Measurements from ENCODE around the gene CRB1.

CRB1 gene

DNA sequence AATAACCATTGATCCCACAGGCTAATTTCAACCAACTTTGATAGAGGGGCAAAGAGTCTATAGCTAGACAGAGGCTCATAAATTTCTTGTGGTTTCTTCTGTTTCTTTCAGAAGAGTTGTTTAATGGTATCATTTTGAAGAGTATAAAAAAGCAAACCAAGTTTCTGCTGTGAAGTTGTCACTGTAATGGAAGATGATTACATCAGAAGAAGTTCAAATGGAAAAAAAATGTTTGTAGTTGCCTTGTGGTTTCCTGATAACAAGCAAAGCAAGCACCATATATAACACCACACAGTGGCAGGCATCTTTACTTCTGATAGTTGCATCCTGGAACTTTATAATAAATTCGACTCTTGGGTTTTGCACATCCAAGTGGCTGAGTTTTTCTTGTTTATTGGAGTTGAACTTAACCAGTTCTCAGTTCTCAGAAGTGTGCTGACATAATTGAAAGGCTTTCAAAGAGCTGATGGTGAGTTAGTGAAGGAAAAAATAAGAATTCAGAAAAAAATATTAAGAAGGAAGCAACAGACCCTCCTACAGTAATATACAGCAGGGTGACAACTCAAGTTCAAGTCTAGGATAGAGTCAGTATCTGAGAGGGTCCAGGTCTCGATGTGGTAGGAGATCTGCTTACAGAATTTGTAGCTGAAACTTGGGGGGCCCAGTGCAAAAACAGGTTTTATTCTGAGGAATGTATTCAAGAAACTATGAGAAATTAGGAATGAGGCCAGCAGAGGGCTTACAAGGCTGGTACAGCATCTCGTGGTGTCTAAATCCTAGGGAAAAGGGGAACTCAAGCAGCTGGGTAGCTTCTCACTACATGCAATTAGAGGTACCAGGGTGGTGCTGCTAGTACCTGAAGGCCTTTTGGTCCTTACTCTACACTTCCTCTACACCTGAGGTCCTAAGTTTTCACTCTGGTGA is 123.5 kb downstream of the CRB1 start:
- TF ChIP-seq ZFHX2 (tag by site-specific recombination; conservative IDR thresholded peaks at IDR 0.05) (no peak), WT1 (tag by site-specific recombination; IDR thresholded peaks at IDR 0.05) (no peak), FEZF1 (tag by site-specific recombination; IDR thresholded peaks at IDR 0.05) (peak; percentile 18; the same call in 1 of the 2 replicates), ZFP3 (tag by site-specific recombination; IDR thresholded peaks at IDR 0.05; ENCODE audit: low read depth) (no peak), ZNF621 (tag by site-specific recombination; IDR thresholded peaks at IDR 0.05) (no peak)
- H3K36me3 ChIP-seq (ENCODE audit: control insufficient read depth in 2 of 2, insufficient read depth in 1 of 2, low read length in 2 of 2), result no peaks in the 10 kb centered on the region
- CTCF ChIA-PET, result interaction anchor here (0.6 to 2.4 kb wide), 8 partner anchors 8 to 716 kb away, joined by 3 to 12 read pairs (median 3); no protein-coding TSS in a partner anchor
- H3K4me3 ChIP-seq (ENCODE audit: low read depth, low read length), result no peak overlapping the region
- H3K27ac ChIP-seq (ENCODE audit: extremely low read depth, low read depth, low read length), result no peak overlapping the region
- POLR2A ChIA-PET, result no interaction called here
- no peaks in the 10 kb centered on the region for H3K9me3 ChIP-seq (ENCODE audit: control insufficient read depth, insufficient read depth, low read depth, low read length)
- H3K4me1 ChIP-seq (ENCODE audit: control insufficient read depth, insufficient read depth, low read length), result peaks cover 6% of the 10 kb centered on the region; the same call in 1 of the 2 replicates

DNA sequence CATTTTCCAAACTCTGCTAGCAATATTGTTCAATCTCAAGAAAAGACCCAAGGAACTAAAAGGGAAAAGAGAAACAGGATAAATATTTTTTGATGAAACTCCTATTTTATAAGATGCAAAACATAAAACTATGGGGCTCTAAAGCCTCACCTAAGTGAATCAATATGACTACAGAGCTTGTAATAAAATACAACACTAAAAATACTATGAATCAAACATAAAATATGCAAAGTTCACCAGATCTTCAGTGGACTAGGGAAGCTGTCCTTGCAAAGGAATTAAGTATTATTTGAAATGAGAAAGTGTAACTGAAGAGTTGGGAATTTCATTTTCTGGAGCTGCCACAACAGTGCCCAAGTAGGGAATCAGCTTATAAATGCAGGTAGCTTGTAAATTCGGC is 124.5 kb downstream of the CRB1 start:
- no peak for TF ChIP-seq ZNF660 (tag by site-specific recombination; IDR thresholded peaks at IDR 0.05)
- Histone ChIP-seq H3K9me3 (ENCODE audit: control insufficient read depth, insufficient read depth, low read depth, low read length) (no peaks in the 10 kb centered on the region), H3K36me3 (ENCODE audit: control insufficient read depth in 2 of 2, insufficient read depth in 1 of 2, low read length in 2 of 2) (no peaks in the 10 kb centered on the region), H3K4me3 (ENCODE audit: low read depth, low read length) (no peak overlapping the region), H3K27ac (ENCODE audit: extremely low read depth, low read depth, low read length) (no peak overlapping the region), H3K4me1 (ENCODE audit: control insufficient read depth, insufficient read depth, low read length) (peaks cover 6% of the 10 kb centered on the region; the same call in 1 of the 2 replicates)
- POLR2A ChIA-PET, result no interaction called here
- CTCF ChIA-PET, result interaction anchor here (0.7 to 0.8 kb wide), 3 partner anchors 8 to 14 kb away, joined by 3 read pairs; no protein-coding TSS in a partner anchor

DNA sequence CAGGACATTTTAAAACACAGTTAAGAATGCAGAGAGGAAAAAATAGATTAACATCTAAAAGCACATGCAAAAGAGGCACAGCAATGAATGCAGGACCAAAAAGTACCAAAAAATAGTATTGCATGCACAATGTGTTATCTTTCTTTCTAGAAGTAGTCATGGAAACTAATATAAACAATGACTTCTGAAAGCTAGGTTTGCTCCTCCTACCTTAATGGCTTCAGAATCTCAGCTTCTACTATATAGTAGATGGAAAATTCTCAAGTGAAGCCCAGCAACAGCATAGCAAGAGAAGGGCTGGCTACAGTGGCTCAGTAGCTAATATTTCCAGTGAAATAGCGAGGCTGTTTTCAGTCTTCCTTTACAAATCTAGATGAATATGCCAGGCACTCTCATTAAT is 125.1 kb downstream of the CRB1 start:
- no peaks in the 10 kb centered on the region for H3K9me3 ChIP-seq (ENCODE audit: control insufficient read depth, insufficient read depth, low read depth, low read length)
- POLR2A ChIA-PET, result no interaction called here
- CTCF ChIA-PET, result no interaction called here
- H3K27ac ChIP-seq (ENCODE audit: extremely low read depth, low read depth, low read length), result no peak overlapping the region
- H3K4me1 ChIP-seq (ENCODE audit: control insufficient read depth, insufficient read depth, low read length), result peaks cover 6% of the 10 kb centered on the region; the same call in 1 of the 2 replicates
- TF ChIP-seq, protein P1, sequence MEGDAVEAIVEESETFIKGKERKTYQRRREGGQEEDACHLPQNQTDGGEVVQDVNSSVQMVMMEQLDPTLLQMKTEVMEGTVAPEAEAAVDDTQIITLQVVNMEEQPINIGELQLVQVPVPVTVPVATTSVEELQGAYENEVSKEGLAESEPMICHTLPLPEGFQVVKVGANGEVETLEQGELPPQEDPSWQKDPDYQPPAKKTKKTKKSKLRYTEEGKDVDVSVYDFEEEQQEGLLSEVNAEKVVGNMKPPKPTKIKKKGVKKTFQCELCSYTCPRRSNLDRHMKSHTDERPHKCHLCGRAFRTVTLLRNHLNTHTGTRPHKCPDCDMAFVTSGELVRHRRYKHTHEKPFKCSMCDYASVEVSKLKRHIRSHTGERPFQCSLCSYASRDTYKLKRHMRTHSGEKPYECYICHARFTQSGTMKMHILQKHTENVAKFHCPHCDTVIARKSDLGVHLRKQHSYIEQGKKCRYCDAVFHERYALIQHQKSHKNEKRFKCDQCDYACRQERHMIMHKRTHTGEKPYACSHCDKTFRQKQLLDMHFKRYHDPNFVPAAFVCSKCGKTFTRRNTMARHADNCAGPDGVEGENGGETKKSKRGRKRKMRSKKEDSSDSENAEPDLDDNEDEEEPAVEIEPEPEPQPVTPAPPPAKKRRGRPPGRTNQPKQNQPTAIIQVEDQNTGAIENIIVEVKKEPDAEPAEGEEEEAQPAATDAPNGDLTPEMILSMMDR (tag by site-specific recombination; IDR thresholded peaks at IDR 0.05), result no peak
- H3K4me3 ChIP-seq (ENCODE audit: low read depth, low read length), result no peak overlapping the region
- no peaks in the 10 kb centered on the region for H3K36me3 ChIP-seq (ENCODE audit: control insufficient read depth in 2 of 2, insufficient read depth in 1 of 2, low read length in 2 of 2)

- ChIA-PET POLR2A (no interaction called here), CTCF (no interaction called here)
- TF ChIP-seq KLF16 (tag by site-specific recombination; IDR thresholded peaks at IDR 0.05), result no peak
- TF ChIP-seq ZNF239 (tag by site-specific recombination; IDR thresholded peaks at IDR 0.05), result no peak
- TF ChIP-seq WT1 (tag by site-specific recombination; IDR thresholded peaks at IDR 0.05), result no peak
- TF ChIP-seq ZFP69B (tag by site-specific recombination; IDR thresholded peaks at IDR 0.05), result no peak
- TF ChIP-seq ZNF654 (tag by site-specific recombination; IDR thresholded peaks at IDR 0.05; ENCODE audit: low read depth), result peak; percentile 1; the same call in 1 of the 2 replicates
- TF ChIP-seq ZNF341 (tag by site-specific recombination; IDR thresholded peaks at IDR 0.05; ENCODE audit: low read depth), result no peak
- no peak for TF ChIP-seq ZNF155 (tag by site-specific recombination; IDR thresholded peaks at IDR 0.05)
- Histone ChIP-seq H3K4me3 (ENCODE audit: low read depth, low read length) (no peak overlapping the region), H3K27ac (ENCODE audit: extremely low read depth, low read depth, low read length) (no peak overlapping the region), H3K36me3 (ENCODE audit: control insufficient read depth in 2 of 2, insufficient read depth in 1 of 2, low read length in 2 of 2) (no peaks in the 10 kb centered on the region), H3K9me3 (ENCODE audit: control insufficient read depth, insufficient read depth, low read depth, low read length) (no peaks in the 10 kb centered on the region), H3K4me1 (ENCODE audit: control insufficient read depth, insufficient read depth, low read length) (peaks cover 6% of the 10 kb centered on the region; the same call in 1 of the 2 replicates)
Observed at GRCh38 chr1:197393772-197394171, 125.7 kb downstream of the CRB1 start.
